HG03442 (cell line): ENCODE measurements around the gene TRMT2A.

Experiments used
- ATAC-seq: cut with Tn5 transposase; IDR thresholded peaks from one replicate; pipeline ENCODE4 v1.9.1; 2021; ENCODE audit warnings: mild to moderate bottlenecking, moderate library complexity; ENCODE audit not compliant: unreplicated experiment

Gene TRMT2A

GRCh38 chr22:20149257-20150250 is 32.5 kb upstream of the TRMT2A start:
- ATAC-seq = no peak

- ATAC-seq = no peak
These were observed 31.4 kb upstream of the TRMT2A start for GRCh38 chr22:20148414-20148813.

GRCh38 chr22:20147237-20147988 is 30.4 kb upstream of the TRMT2A start:
- no peak for ATAC-seq

- no peak for ATAC-seq
These were observed 29.8 kb upstream of the TRMT2A start for GRCh38 chr22:20146777-20147176.

GRCh38 chr22:20145832-20146223 is 28.8 kb upstream of the TRMT2A start:
- ATAC-seq = no peak

GRCh38 chr22:20145206-20145831 is 28.3 kb upstream of the TRMT2A start:
- ATAC-seq = no peak

GRCh38 chr22:20143883-20144665 is 27.0 kb upstream of the TRMT2A start:
- ATAC-seq = no peak

GRCh38 chr22:20142711-20143621 is 25.9 kb upstream of the TRMT2A start:
- no peak for ATAC-seq

GRCh38 chr22:20141186-20142077 is 24.4 kb upstream of the TRMT2A start:
- no peak for ATAC-seq

GRCh38 chr22:20140521-20140964 is 23.5 kb upstream of the TRMT2A start:
- ATAC-seq = no peak

GRCh38 chr22:20140107-20140445 is 23.1 kb upstream of the TRMT2A start:
- no peak for ATAC-seq

- no peak for ATAC-seq
These were observed 22.5 kb upstream of the TRMT2A start for GRCh38 chr22:20139391-20140106.

GRCh38 chr22:20138868-20139267 is 21.8 kb upstream of the TRMT2A start:
- no peak for ATAC-seq

GRCh38 chr22:20138417-20138738 is 21.4 kb upstream of the TRMT2A start:
- no peak for ATAC-seq

GRCh38 chr22:20137671-20138416 is 20.8 kb upstream of the TRMT2A start:
- no peak for ATAC-seq

- ATAC-seq = no peak
These were observed 20.1 kb upstream of the TRMT2A start for GRCh38 chr22:20137113-20137512.

GRCh38 chr22:20136603-20136873 is 19.5 kb upstream of the TRMT2A start:
- ATAC-seq = no peak
